HepG2 (cell line): ENCODE data around the gene SIVA1.

Experiments
- BHLHE40 ChIP-seq: IDR thresholded peaks from 2 replicates; pipeline ENCODE4 v1.6.1; 2011; ENCODE audit warnings: low read length, improper control_type of control experiment
- CHD4 ChIP-seq: fragments of 200-600 bp; sonication (generic); IDR thresholded peaks from 2 replicates; pipeline ENCODE4 v1.7.0; 2017; ENCODE audit warnings: mild to moderate bottlenecking, low read length, borderline replicate concordance
- CTCF ChIP-seq: sonication (generic); formaldehyde crosslinking; IDR thresholded peaks from 2 replicates; pipeline ENCODE4 v1.5.0; 2020; ENCODE audit warnings: mild to moderate bottlenecking, missing genetic modification reagents, moderate library complexity
- EZH2 ChIP-seq: conservative IDR thresholded peaks from 2 replicates; pipeline ENCODE4 v1.6.1; 2012; ENCODE audit warnings: mild to moderate bottlenecking, low read depth, low read length, moderate library complexity
- HDAC6 ChIP-seq: fragments of 200-600 bp; sonication (generic); IDR thresholded peaks from 2 replicates; pipeline ENCODE4 v1.7.0; 2017; ENCODE audit warnings: mild to moderate bottlenecking, antibody characterized with exemption, low read length, low read depth
- ZBTB43 ChIP-seq: sonication (generic); formaldehyde crosslinking; conservative IDR thresholded peaks from 2 replicates; pipeline ENCODE4 v1.4.0; 2020; ENCODE audit warnings: missing genetic modification reagents
- ZKSCAN1 ChIP-seq: fragments of 150-350 bp; IDR thresholded peaks from 2 replicates; pipeline ENCODE4 v1.6.1; 2014; ENCODE audit warnings: low read length
- ZNF383 ChIP-seq: sonication (generic); formaldehyde crosslinking; IDR thresholded peaks from 2 replicates; pipeline ENCODE4 v1.4.0; 2020; ENCODE audit warnings: missing genetic modification reagents, mild to moderate bottlenecking, borderline replicate concordance
- ZNF687 ChIP-seq: sonication (generic); formaldehyde crosslinking; IDR thresholded peaks from 2 replicates; pipeline ENCODE4 v1.5.1; 2020; ENCODE audit warnings: mild to moderate bottlenecking, missing genetic modification reagents, moderate library complexity
- ZNF737 ChIP-seq: sonication (generic); formaldehyde crosslinking; IDR thresholded peaks from 2 replicates; pipeline ENCODE4 v1.5.0; 2020; ENCODE audit warnings: missing genetic modification reagents, mild to moderate bottlenecking, borderline replicate concordance
- ZNF816 ChIP-seq: sonication (generic); formaldehyde crosslinking; IDR thresholded peaks from 2 replicates; pipeline ENCODE4 v1.8.0; 2022; ENCODE audit warnings: missing genetic modification reagents, mild to moderate bottlenecking, borderline replicate concordance

GRCh38 chr14:104728631-104729030, 24.3 kb upstream of the SIVA1 start:
- no peak for TF ChIP-seq CHD4
- no peak for TF ChIP-seq EZH2
- no peak for TF ChIP-seq HDAC6
- TF ChIP-seq ZKSCAN1, result no peak
- TF ChIP-seq ZNF687 (CRISPR knock-in tag), result no peak; the same call in 1 of the 2 replicates
- no peak for TF ChIP-seq CTCF (CRISPR knock-in tag)
- no peak for TF ChIP-seq ZNF737
- no peak for TF ChIP-seq ZNF383 (CRISPR knock-in tag)
- no peak for TF ChIP-seq ZNF816 (CRISPR knock-in tag)
- no peak for TF ChIP-seq BHLHE40
- TF ChIP-seq ZBTB43 (CRISPR knock-in tag), result no peak
